ENCODE data around the gene CTBP2.

GRCh38 chr10:124946945-124947344, 213.4 kb downstream of the CTBP2 start:
- TF ChIP-seq GATAD2B (conservative IDR thresholded peaks at IDR 0.05; ENCODE audit: low read depth) (no peak), USF2 (IDR thresholded peaks at IDR 0.05; ENCODE audit: borderline replicate concordance, low read depth, low read length) (no peak), CTCF (IDR thresholded peaks at IDR 0.05 in 2 of 3, conservative IDR thresholded peaks at IDR 0.05 in 1 of 3; ENCODE audit: control insufficient read depth in 2 of 3, extremely low read depth in 1 of 3, insufficient read depth in 1 of 3, low read depth in 3 of 3, low read length in 3 of 3) (no peak)

Measured in GM12878 (cell line).